Measurements from ENCODE around the gene LRRC26.

The LRRC26 gene

DNA sequence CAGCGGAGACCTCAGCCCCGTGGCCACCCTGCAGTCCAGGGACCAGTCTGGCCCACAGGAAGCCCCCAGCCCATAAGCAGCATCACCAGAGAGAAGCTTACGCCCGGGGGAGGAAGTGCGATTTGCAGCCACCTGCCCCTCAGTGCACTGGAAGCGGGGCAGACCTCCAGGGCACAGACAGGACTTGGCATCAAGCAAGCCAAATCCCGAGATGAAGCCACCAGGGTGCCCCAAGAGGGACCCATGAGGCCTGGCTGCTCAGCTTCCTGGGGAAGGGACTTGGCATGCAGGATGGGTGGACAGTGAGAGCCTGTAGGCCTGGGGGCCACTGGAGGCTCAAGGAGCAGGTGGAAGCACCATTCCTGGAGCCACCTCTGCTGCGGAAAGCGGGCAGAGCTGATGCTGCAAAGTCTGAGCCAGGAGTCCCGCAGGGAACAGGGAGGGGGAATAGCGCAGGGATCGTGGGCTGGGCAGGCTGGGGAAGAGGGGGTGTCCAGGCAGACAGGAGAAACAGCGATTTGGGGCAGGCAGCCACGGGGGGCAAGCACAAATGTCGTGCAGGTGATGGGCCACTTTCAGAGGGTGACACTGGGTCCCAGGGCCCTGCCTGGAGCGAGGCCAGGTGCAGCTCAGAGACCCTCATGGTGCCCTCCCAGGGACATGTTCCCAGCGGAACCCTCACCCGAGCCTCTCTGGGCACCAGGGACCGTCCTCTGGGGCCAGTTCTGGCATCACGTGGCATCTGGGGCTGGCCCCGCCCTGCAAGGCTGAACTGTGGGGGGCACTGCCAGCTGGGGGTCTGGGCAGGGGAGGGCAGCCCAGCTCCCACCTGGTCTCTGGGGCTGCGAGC lies 3.2 kb downstream of the LRRC26 start:
- H3K9me3 ChIP-seq (ENCODE audit: low read length): no peaks in the 10 kb centered on the region
- no peak overlapping the region for H3K4me3 ChIP-seq (ENCODE audit: low read depth, low read length, poor library complexity, severe bottlenecking)
- H3K4me2 ChIP-seq (ENCODE audit: low read length): no peak overlapping the region
- H3K9ac ChIP-seq (ENCODE audit: low read length): no peak overlapping the region
- H3K4me1 ChIP-seq (ENCODE audit: insufficient read depth, low read length, severe bottlenecking): peaks cover 10% of the 10 kb centered on the region
- TF ChIP-seq, protein P1, sequence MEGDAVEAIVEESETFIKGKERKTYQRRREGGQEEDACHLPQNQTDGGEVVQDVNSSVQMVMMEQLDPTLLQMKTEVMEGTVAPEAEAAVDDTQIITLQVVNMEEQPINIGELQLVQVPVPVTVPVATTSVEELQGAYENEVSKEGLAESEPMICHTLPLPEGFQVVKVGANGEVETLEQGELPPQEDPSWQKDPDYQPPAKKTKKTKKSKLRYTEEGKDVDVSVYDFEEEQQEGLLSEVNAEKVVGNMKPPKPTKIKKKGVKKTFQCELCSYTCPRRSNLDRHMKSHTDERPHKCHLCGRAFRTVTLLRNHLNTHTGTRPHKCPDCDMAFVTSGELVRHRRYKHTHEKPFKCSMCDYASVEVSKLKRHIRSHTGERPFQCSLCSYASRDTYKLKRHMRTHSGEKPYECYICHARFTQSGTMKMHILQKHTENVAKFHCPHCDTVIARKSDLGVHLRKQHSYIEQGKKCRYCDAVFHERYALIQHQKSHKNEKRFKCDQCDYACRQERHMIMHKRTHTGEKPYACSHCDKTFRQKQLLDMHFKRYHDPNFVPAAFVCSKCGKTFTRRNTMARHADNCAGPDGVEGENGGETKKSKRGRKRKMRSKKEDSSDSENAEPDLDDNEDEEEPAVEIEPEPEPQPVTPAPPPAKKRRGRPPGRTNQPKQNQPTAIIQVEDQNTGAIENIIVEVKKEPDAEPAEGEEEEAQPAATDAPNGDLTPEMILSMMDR (IDR thresholded peaks at IDR 0.05; ENCODE audit: low read length): no peak
- TF ChIP-seq EZH2 (IDR thresholded peaks at IDR 0.05; ENCODE audit: borderline replicate concordance, low read length): no peak
- H3K9me2 ChIP-seq (ENCODE audit: low read depth, low read length): no peaks in the 10 kb centered on the region
- H3K27ac ChIP-seq (ENCODE audit: low read depth, low read length, poor library complexity, severe bottlenecking): no peak overlapping the region
- no peaks in the 10 kb centered on the region for H3K36me3 ChIP-seq (ENCODE audit: insufficient read depth, low read length)
- H4K20me1 ChIP-seq (ENCODE audit: insufficient read depth, low read length): no peaks in the 10 kb centered on the region
- no peak overlapping the region for H2AFZ ChIP-seq (ENCODE audit: low read length)
- H3K79me2 ChIP-seq (ENCODE audit: insufficient read depth, low read length): no peaks in the 10 kb centered on the region
- H3K27me3 ChIP-seq (ENCODE audit: insufficient read depth, low read length): peaks cover 14% of the 10 kb centered on the region
- no peaks in the 10 kb centered on the region for H3F3A ChIP-seq (ENCODE audit: insufficient read depth, low read length)

DNA sequence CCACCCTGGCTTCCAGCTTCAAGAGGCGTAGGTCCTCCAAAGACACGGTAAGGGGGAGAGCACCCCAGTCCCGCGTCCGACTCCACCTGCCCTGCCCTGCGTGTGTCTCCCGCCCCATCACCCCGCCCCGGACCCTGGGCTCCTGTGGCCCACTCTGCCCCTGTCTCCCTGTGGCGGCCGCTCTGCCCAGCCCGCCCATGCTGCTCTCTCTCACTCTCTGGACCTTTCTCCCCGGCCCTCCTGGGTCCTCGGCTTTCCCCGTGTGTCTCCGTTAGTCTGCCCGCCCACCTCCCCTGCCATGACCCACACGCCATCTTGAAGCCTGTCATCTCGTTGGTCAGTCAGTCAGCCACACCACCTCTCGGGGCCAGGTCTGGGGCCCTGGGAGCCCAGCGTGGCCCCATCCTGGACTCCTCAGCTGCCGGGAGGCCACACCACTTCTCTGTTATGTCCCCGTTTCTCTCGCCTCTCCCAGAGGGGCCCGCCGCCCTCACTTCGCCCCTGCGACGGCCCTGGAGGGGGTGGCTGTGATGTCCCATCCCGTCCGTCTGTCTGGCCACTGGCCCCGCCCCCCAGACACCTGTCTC lies 4.5 kb downstream of the LRRC26 start:
- TF ChIP-seq, protein P1 (IDR thresholded peaks at IDR 0.05; ENCODE audit: low read length): no peak
- TF ChIP-seq EZH2 (IDR thresholded peaks at IDR 0.05; ENCODE audit: borderline replicate concordance, low read length): no peak
- H3K36me3 ChIP-seq (ENCODE audit: insufficient read depth, low read length): no peaks in the 10 kb centered on the region
- no peak overlapping the region for H2AFZ ChIP-seq (ENCODE audit: low read length)
- H4K20me1 ChIP-seq (ENCODE audit: insufficient read depth, low read length): no peaks in the 10 kb centered on the region
- peaks cover 9% of the 10 kb centered on the region for H3K4me1 ChIP-seq (ENCODE audit: insufficient read depth, low read length, severe bottlenecking)
- no peaks in the 10 kb centered on the region for H3K9me2 ChIP-seq (ENCODE audit: low read depth, low read length)
- H3K9ac ChIP-seq (ENCODE audit: low read length): no peak overlapping the region
- no peak overlapping the region for H3K4me3 ChIP-seq (ENCODE audit: low read depth, low read length, poor library complexity, severe bottlenecking)
- H3K27me3 ChIP-seq (ENCODE audit: insufficient read depth, low read length): peaks cover 18% of the 10 kb centered on the region
- no peaks in the 10 kb centered on the region for H3F3A ChIP-seq (ENCODE audit: insufficient read depth, low read length)
- H3K79me2 ChIP-seq (ENCODE audit: insufficient read depth, low read length): no peaks in the 10 kb centered on the region
- H3K27ac ChIP-seq (ENCODE audit: low read depth, low read length, poor library complexity, severe bottlenecking): no peak overlapping the region
- no peak overlapping the region for H3K4me2 ChIP-seq (ENCODE audit: low read length)
- no peaks in the 10 kb centered on the region for H3K9me3 ChIP-seq (ENCODE audit: low read length)

DNA sequence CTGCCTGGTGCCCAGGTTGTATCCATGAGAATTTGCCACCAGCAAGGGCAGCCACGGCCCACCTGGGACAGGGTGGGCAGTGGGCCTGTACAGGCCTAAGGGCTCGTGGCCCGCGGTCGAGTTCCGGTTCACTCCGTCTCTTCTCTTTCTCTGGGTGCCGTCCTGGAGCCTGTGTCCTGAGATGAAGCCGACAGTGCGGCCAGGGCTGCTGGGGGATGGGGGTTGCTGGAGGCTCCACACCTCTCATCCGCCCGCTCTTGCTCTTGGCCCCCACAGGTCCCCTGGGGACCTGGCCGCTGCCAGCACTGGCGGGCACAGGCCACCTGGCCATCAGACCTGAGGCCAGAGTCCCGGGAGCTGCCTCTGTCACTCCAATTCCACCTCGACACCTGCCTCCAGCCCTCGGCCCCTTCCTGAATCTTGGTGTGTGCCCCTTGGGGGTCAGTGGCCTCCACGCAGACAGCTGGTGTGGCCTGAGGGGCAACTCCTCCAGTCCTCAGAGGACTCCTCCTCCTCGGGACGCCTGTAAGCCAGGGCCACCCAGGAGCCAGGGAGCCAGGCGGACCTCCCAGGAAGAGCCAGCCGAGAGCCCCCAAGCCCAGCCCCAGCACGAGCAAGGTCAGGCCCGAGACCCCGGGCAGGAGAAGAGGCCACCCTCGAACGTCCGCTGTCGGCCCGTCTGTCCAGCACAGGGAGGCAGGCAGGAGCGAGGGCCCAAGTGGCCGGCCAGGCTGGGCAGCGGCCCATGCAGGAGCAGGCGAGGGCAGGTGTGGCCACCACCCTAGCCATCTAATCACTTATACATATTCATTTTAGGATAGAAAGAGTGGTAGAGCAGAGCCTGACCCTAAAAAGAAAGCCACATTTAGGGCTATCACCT lies 5.2 kb downstream of the LRRC26 start:
- H3K4me1 ChIP-seq (ENCODE audit: insufficient read depth, low read length, severe bottlenecking): peaks cover 3% of the 10 kb centered on the region
- TF ChIP-seq, protein P1 (IDR thresholded peaks at IDR 0.05; ENCODE audit: low read length): no peak
- TF ChIP-seq EZH2 (IDR thresholded peaks at IDR 0.05; ENCODE audit: borderline replicate concordance, low read length): no peak
- no peaks in the 10 kb centered on the region for H3K36me3 ChIP-seq (ENCODE audit: insufficient read depth, low read length)
- no peaks in the 10 kb centered on the region for H3K9me2 ChIP-seq (ENCODE audit: low read depth, low read length)
- H3K27ac ChIP-seq (ENCODE audit: low read depth, low read length, poor library complexity, severe bottlenecking): no peak overlapping the region
- peaks cover 21% of the 10 kb centered on the region for H3K27me3 ChIP-seq (ENCODE audit: insufficient read depth, low read length)
- H3K9ac ChIP-seq (ENCODE audit: low read length): no peak overlapping the region
- H3F3A ChIP-seq (ENCODE audit: insufficient read depth, low read length): no peaks in the 10 kb centered on the region
- no peaks in the 10 kb centered on the region for H4K20me1 ChIP-seq (ENCODE audit: insufficient read depth, low read length)
- H3K4me2 ChIP-seq (ENCODE audit: low read length): no peak overlapping the region
- no peaks in the 10 kb centered on the region for H3K79me2 ChIP-seq (ENCODE audit: insufficient read depth, low read length)
- H2AFZ ChIP-seq (ENCODE audit: low read length): no peak overlapping the region
- H3K9me3 ChIP-seq (ENCODE audit: low read length): no peaks in the 10 kb centered on the region
- H3K4me3 ChIP-seq (ENCODE audit: low read depth, low read length, poor library complexity, severe bottlenecking): no peak overlapping the region

All from OCI-LY1 (cell line).